ENCODE measurements around the gene NLN. TPM values are rescaled to one million over a fixed set of nuclear protein-coding genes. Genes with fewer than 3 reads are reported as not detected.

The NLN gene
- total RNA-seq, 4 donors from 2014 or later = 6.5 to 11.5 (median 9.8) TPM

DNA sequence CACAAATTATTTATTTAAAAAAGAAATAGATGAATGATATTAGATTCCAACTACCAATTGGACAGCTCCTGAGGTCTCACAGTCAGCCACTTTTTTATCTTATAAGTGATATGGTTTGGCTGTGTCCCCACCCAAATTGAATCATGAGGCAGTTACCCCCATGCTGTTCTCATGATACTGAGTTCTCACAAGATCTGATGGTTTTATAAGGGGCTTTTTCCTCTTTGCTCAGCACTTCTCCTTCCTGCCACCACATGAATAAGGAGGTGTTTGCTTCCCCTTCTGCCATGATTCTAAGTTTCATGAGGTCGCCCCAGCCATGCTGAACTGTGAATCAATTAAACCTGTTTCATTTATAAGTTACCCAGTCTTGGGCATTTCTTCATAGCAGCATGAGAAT, 12.9 kb downstream of the NLN start:
- Histone ChIP-seq H3K27ac (no peak overlapping the region), H3K9me3 (no peaks in the 10 kb centered on the region), H3K27me3 (no peaks in the 10 kb centered on the region), H3K4me3 (no peak overlapping the region), H3K4me1 (no peaks in the 10 kb centered on the region), H3K36me3 (no peaks in the 10 kb centered on the region)
- 71 to 89% methylated on average over 1 of the region's 1 CpG for WGBS, 2 donors (ENCODE audit: low coverage in 1 of 2)
- TF ChIP-seq POLR2AphosphoS5 (IDR thresholded peaks at IDR 0.05) (no peak), EP300 (IDR thresholded peaks at IDR 0.05) (no peak), POLR2A (IDR thresholded peaks at IDR 0.05) (no peak)
- TF ChIP-seq, protein P1, sequence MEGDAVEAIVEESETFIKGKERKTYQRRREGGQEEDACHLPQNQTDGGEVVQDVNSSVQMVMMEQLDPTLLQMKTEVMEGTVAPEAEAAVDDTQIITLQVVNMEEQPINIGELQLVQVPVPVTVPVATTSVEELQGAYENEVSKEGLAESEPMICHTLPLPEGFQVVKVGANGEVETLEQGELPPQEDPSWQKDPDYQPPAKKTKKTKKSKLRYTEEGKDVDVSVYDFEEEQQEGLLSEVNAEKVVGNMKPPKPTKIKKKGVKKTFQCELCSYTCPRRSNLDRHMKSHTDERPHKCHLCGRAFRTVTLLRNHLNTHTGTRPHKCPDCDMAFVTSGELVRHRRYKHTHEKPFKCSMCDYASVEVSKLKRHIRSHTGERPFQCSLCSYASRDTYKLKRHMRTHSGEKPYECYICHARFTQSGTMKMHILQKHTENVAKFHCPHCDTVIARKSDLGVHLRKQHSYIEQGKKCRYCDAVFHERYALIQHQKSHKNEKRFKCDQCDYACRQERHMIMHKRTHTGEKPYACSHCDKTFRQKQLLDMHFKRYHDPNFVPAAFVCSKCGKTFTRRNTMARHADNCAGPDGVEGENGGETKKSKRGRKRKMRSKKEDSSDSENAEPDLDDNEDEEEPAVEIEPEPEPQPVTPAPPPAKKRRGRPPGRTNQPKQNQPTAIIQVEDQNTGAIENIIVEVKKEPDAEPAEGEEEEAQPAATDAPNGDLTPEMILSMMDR (IDR thresholded peaks at IDR 0.05) = no peak
- no peak for ATAC-seq

GRCh38 chr5:65736011-65736410, 14.0 kb downstream of the NLN start:
- Histone ChIP-seq H3K4me1 (no peaks in the 10 kb centered on the region), H3K36me3 (no peaks in the 10 kb centered on the region), H3K27ac (no peak overlapping the region), H3K4me3 (no peak overlapping the region), H3K9me3 (no peaks in the 10 kb centered on the region), H3K27me3 (no peaks in the 10 kb centered on the region)
- 75 to 87% methylated on average over 1 of the region's 1 CpG for WGBS, 2 donors (ENCODE audit: low coverage in 1 of 2)
- ATAC-seq = no peak
- TF ChIP-seq POLR2A (IDR thresholded peaks at IDR 0.05) (no peak), EP300 (IDR thresholded peaks at IDR 0.05) (no peak), POLR2AphosphoS5 (IDR thresholded peaks at IDR 0.05) (no peak)
- TF ChIP-seq, protein P1 (IDR thresholded peaks at IDR 0.05) = no peak

GRCh38 chr5:65737842-65738241, 15.8 kb downstream of the NLN start:
- ATAC-seq = no peak
- 72 to 82% methylated on average over 4 to 7 of the region's 7 CpGs for WGBS, 2 donors (ENCODE audit: low coverage in 1 of 2)
- H3K27ac ChIP-seq = no peak overlapping the region
- H3K27me3 ChIP-seq = no peaks in the 10 kb centered on the region
- no peaks in the 10 kb centered on the region for H3K4me1 ChIP-seq
- H3K4me3 ChIP-seq = no peak overlapping the region
- no peaks in the 10 kb centered on the region for H3K9me3 ChIP-seq
- no peak for TF ChIP-seq EP300 (IDR thresholded peaks at IDR 0.05)
- no peak for TF ChIP-seq POLR2A (IDR thresholded peaks at IDR 0.05)
- TF ChIP-seq, protein P1 (IDR thresholded peaks at IDR 0.05) = no peak
- no peak for TF ChIP-seq POLR2AphosphoS5 (IDR thresholded peaks at IDR 0.05)
- H3K36me3 ChIP-seq = no peaks in the 10 kb centered on the region

DNA sequence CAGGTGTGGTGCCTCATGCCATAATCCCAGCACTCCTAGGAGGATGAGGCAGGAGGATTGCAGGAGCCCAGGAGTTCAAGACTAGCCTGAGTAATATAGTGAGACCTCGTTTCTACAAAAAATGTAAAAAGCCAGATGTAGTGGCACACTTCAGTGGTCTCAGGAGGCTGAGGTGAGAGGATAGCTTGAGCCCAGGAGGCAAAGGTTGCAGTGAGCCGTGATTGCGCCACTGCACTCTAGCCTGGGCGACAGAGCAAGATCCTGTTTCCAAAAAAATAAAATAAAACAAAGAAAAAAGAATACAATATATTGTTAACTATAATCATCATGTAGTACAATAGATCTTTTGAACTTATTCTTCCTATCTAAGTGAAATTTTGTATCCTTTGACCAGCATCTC, 16.3 kb downstream of the NLN start:
- no peaks in the 10 kb centered on the region for H3K4me1 ChIP-seq
- H3K36me3 ChIP-seq = no peaks in the 10 kb centered on the region
- no peak overlapping the region for H3K4me3 ChIP-seq
- TF ChIP-seq POLR2A (IDR thresholded peaks at IDR 0.05) = no peak
- TF ChIP-seq, protein P1 (IDR thresholded peaks at IDR 0.05) = no peak
- no peak for TF ChIP-seq POLR2AphosphoS5 (IDR thresholded peaks at IDR 0.05)
- TF ChIP-seq EP300 (IDR thresholded peaks at IDR 0.05) = no peak
- H3K27me3 ChIP-seq = no peaks in the 10 kb centered on the region
- no peak for ATAC-seq
- H3K27ac ChIP-seq = no peak overlapping the region
- H3K9me3 ChIP-seq = no peaks in the 10 kb centered on the region
- WGBS, 2 donors (ENCODE audit: low coverage in 1 of 2) = 73 to 77% methylated on average over 4 of the region's 4 CpGs

DNA sequence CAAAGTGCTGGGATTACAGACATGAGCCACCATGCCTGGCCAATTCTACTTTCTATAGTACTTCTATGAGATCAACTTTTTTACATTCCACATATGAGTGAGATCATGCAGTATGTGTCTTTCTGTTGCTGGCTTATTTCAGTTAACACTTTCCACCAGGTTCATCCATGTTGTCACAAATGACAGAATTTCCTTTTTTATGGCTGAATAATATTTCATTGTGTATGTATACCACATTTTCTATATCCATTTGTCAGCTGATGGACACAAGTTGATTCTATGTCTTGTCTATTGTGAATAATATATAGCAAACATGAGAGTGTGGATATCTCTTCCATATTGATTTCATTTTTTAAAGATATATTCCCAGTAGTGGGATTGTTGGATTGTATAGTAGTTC, 17.2 kb downstream of the NLN start:
- ATAC-seq = no peak
- Histone ChIP-seq H3K4me1 (no peaks in the 10 kb centered on the region), H3K36me3 (no peaks in the 10 kb centered on the region), H3K9me3 (no peaks in the 10 kb centered on the region), H3K27ac (no peak overlapping the region), H3K4me3 (no peak overlapping the region), H3K27me3 (no peaks in the 10 kb centered on the region)
- TF ChIP-seq POLR2A (IDR thresholded peaks at IDR 0.05) (no peak), EP300 (IDR thresholded peaks at IDR 0.05) (no peak), POLR2AphosphoS5 (IDR thresholded peaks at IDR 0.05) (no peak)
- TF ChIP-seq, protein P1 (IDR thresholded peaks at IDR 0.05) = no peak
